Bronchial epithelial cell (primary cell): ENCODE results near the gene INO80. TPM values are rescaled to one million over a fixed set of nuclear protein-coding genes. Genes with fewer than 3 reads are reported as not detected.
A peak's percentile ranks its signal among the peaks of the same experiment; 100 is the strongest.

Experiments
- DNase-seq: peaks from one replicate; pipeline ENCODE4 v3.0.0-alpha.2; 2010; ENCODE audit warnings: low read depth
- FAIRE-seq: peaks from 2 replicates; lab custom pipeline; 2011; peaks lifted over from hg19 to GRCh38; lab: Jason Lieb, UNC
- H3K27me3 ChIP-seq: 2 replicates; pipeline ENCODE4 v1.5.1; 2011; ENCODE audit warnings: low read length; ENCODE audit not compliant: control insufficient read depth, insufficient read depth
- H3K36me3 ChIP-seq: 2 replicates; pipeline ENCODE4 v1.5.1; 2011; ENCODE audit warnings: low read length; ENCODE audit not compliant: control insufficient read depth, insufficient read depth
- H3K4me3 ChIP-seq: 2 replicates; pipeline ENCODE4 v1.5.1; 2011; ENCODE audit warnings: mild to moderate bottlenecking, low read depth, low read length, control low read depth
- total RNA-seq: library from RNA; depleted of rRNA; stranded (reverse); fragments of >200 nt; gene quantifications from 2 replicates; pipeline ENCODE4 v1.2.1, GENCODE V29; 2014
- TF ChIP-seq, protein P1 (sequence below): IDR thresholded peaks from 2 replicates; pipeline ENCODE4 v1.5.1; 2011; ENCODE audit warnings: mild to moderate bottlenecking, moderate library complexity, low read length, control low read depth, inconsistent platforms; ENCODE audit not compliant: insufficient read depth, severe bottlenecking

INO80 gene
- total RNA-seq, 1 donor from 2014 or later, result 23.7 TPM

DNA sequence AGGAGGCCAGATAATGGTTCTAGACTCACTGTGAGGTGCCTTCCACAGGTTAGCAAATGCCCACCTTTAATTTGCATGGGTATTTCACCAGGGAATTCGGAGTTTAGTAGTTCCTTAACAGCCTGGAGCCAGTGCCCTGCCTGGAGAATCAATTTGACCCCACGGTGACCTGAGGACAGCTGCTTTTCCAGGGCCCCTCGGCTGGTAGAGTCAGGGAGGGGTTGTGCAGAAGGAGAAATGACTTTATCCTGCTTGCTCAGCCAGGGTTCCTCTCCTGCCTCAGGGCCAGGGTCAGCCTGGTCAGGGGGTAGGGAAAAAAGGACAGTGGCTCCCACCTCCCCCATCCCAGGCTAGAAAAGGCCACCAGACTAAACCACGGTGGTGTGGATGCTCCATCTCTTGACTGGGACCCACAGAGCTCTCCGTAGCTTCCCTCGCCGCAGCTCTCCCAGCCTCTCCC lies 175.0 kb downstream of the INO80 start:
- DNase-seq, result no peak
- H3K27me3 ChIP-seq, result peaks cover 9% of the 10 kb centered on the region
- TF ChIP-seq, protein P1, sequence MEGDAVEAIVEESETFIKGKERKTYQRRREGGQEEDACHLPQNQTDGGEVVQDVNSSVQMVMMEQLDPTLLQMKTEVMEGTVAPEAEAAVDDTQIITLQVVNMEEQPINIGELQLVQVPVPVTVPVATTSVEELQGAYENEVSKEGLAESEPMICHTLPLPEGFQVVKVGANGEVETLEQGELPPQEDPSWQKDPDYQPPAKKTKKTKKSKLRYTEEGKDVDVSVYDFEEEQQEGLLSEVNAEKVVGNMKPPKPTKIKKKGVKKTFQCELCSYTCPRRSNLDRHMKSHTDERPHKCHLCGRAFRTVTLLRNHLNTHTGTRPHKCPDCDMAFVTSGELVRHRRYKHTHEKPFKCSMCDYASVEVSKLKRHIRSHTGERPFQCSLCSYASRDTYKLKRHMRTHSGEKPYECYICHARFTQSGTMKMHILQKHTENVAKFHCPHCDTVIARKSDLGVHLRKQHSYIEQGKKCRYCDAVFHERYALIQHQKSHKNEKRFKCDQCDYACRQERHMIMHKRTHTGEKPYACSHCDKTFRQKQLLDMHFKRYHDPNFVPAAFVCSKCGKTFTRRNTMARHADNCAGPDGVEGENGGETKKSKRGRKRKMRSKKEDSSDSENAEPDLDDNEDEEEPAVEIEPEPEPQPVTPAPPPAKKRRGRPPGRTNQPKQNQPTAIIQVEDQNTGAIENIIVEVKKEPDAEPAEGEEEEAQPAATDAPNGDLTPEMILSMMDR, result no peak
- H3K36me3 ChIP-seq, result no peaks in the 10 kb centered on the region
- H3K4me3 ChIP-seq, result peak overlapping the region; percentile 50
- no peak for FAIRE-seq

- DNase-seq (no peak), FAIRE-seq (no peak)
- peaks cover 7% of the 10 kb centered on the region for H3K27me3 ChIP-seq
- H3K4me3 ChIP-seq, result no peak overlapping the region
- TF ChIP-seq, protein P1, result no peak
- H3K36me3 ChIP-seq, result no peaks in the 10 kb centered on the region
These were observed 175.7 kb downstream of the INO80 start for GRCh38 chr15:40940296-40940801.

- H3K36me3 ChIP-seq, result no peaks in the 10 kb centered on the region
- H3K27me3 ChIP-seq, result peaks cover 4% of the 10 kb centered on the region
- TF ChIP-seq, protein P1, result no peak
- FAIRE-seq (no peak), DNase-seq (no peak)
- H3K4me3 ChIP-seq, result no peak overlapping the region
These were observed 177.6 kb downstream of the INO80 start for GRCh38 chr15:40938536-40938870.

DNA sequence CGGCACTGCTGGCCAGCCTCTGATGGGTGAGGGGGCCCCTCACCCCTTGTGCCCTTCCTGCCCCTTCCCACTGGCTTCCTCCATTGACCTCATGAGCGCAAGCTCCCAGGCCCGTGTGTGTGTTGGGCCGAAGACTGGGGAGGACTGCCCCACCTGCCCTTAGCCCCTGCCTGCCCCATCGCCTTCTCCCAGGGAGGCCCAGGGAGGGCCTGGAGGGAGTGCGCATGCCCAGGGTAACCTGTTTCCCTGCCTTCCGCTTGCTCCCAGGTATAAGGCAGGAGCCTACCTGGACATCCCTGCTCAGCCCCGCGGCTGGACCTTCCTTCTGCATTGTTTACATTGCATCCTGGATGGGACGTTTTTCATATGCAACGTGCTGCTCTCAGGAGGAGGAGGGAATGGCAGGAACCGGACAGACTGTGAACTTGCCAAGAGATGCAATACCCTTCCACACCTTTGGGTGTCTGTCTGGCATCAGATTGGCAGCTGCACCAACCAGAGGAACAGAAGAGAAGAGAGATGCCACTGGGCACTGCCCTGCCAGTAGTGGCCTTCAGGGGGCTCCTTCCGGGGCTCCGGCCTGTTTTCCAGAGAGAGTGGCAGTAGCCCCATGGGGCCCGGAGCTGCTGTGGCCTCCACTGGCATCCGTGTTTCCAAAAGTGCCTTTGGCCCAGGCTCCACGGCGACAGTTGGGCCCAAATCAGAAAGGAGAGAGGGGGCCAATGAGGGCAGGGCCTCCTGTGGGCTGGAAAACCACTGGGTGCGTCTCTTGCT lies 178.1 kb downstream of the INO80 start:
- DNase-seq (peak; percentile 47), FAIRE-seq (no peak)
- TF ChIP-seq, protein P1, result peak; percentile 66
- H3K4me3 ChIP-seq, result no peak overlapping the region
- peaks cover 1% of the 10 kb centered on the region for H3K27me3 ChIP-seq
- H3K36me3 ChIP-seq, result no peaks in the 10 kb centered on the region

DNA sequence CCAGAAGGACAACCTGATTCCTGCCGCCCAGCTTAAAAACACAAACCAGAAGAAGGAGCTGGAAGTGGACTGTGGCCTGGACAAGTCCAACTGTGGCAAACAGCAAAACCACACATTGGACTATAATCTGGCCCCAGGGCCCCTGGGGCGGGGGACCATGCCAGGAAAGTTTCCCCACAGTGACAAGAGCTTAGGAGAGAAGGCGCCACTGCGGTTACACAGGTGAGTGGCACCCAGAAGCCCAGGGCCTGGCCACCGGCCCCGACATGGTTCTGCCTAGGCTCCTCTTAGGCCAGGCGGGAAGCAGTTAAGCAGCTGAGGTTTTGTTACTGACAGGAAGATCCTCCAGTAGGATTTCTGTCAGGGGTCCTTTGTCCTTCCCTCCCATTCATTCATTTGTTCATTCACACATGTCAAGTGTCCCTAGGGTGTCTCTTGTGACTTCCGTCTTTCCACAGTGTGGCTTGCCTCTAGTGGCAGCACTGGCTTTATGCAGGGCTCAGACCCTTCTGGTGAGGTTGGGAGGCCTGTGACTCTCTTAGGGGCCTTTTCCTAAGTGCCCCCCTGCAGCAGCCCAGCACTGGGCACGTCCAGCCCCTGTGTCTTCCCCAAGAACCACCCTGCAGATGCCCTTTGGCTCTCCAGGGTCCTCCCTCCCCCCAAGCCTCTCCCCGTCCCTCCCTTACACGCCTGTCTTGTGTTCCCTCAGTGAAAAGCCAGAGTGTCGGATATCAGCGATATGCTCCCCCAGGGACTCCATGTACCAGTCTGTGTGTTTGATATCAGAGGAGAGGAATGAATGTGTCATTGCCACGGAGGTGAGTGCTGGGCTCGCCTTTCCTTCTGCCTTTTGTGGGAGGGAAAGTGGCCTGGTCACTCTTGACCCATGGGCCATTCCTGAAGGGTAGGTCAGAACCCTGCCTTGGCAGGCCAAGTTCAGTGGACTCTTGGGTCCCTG lies 179.1 kb downstream of the INO80 start:
- peaks cover 1% of the 10 kb centered on the region for H3K27me3 ChIP-seq
- no peaks in the 10 kb centered on the region for H3K36me3 ChIP-seq
- peak; percentile 33 for DNase-seq
- no peak overlapping the region for H3K4me3 ChIP-seq
- TF ChIP-seq, protein P1, result no peak
- no peak for FAIRE-seq
